Stimulated activated CD8-positive, alpha-beta memory T cell treated with anti-CD3 and anti-CD28 coated beads, Interleukin-4, amount 100 ng/mL, for 24 hours (primary cell): ENCODE measurements around the gene C16orf96.
"Not testable (repeated sequence)": the region's sequence is repeated elsewhere in the genome, so short reads cannot be mapped to it uniquely, and the experiment has no call there.

Experiments used
- DNase-seq: peaks from one replicate; pipeline ENCODE4 v3.0.0-alpha.2; 2020; ENCODE audit warnings: low read depth

Gene C16orf96

DNA sequence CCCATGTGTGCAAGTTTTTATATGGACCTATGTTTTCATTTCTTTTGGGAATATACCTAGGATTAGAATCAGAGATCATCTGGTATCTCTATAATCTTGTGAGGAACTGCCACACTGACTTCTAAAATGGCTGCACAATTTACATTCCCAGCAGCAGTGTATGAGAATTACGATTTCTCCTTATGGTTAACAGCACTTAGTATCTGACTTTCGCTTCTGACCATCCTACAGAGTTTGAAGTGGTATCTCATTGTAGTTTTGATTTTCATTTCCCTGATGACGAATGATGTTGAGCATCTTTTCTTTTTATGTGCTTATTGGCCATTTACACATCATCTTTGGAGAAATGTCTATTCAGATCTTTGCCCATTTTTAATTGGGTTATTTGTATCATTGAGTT, 10.0 kb downstream of the C16orf96 start:
- DNase-seq = no peak

DNA sequence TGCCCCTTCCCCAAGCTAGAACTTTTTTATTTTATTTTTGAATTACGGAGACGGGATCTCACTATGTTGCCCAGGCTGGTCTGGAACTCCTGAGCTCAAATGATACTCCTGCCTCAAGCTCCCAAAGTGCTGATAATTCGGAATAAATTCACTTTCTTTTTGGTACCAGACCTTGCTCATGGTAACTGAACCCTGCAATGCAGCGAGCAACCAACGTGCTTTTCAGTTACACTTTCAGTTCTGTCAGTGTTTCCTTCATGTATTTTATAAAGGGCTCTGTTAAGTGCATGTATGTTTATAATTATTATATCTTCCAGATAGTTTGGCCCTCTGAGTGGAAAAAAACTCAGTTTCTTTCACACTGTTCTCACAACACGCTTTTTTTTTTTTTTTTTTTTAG, 13.9 kb downstream of the C16orf96 start:
- no peak for DNase-seq

DNA sequence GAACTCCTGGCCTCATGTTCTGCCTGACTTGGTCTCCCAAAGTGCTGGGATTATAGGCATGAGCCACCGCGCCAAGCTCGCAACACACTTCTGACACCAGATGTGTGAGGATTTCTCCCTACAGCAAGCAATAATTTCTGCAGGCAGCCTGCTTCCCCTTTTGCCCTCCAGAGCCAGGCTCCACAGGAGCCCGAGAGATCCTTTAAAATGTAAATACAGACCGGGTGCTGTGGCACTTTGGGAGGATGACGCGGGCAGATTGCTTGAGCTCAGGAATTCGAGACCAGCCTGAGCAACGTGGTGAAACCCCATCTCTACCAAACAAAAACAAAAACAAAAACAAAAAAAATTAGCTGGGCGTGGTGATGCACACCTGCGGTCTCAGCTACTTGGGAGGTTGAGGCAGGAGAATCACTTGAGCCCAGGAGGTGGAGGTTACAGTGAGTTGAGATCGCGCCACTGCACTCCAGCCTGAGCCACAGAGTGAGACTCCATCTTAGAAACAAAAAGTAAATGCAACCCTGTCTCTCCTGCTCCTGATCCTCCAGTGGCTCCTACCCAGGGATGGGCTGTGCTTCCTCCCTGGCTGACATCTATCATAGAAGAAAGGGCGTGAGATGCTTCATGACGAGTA, 14.7 kb downstream of the C16orf96 start:
- DNase-seq = no peak

- no peak for DNase-seq
Observed at GRCh38 chr16:4572715-4573114, 16.6 kb downstream of the C16orf96 start.

- not testable (repeated sequence) for DNase-seq
Observed at GRCh38 chr16:4573926-4574325, 17.8 kb downstream of the C16orf96 start.

GRCh38 chr16:4574919-4575705, 19.0 kb downstream of the C16orf96 start:
- no peak for DNase-seq

DNA sequence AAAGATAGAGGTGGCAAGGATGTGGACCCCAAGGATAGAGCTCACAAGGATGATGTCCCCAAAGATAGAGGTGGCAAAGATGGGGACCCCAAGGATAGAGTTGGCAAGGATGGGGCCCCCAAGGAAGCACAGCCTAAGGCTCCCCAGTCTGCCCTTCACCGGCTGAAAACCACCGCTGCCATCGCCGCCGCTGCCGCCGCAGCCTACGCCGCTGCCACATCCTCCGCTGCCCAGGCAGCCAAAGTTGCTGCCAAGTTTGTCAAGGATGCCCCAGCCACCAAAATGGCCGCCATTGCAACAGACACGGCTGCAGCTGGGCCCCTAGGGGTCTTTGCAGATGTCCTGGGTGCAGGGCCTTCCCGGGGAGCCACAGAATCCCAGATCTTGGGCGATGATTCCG, 19.9 kb downstream of the C16orf96 start:
- no peak for DNase-seq

- DNase-seq = no peak
Observed at GRCh38 chr16:4578961-4579530, 22.9 kb downstream of the C16orf96 start.

- no peak for DNase-seq
Observed at GRCh38 chr16:4580250-4580649, 24.1 kb downstream of the C16orf96 start.

DNA sequence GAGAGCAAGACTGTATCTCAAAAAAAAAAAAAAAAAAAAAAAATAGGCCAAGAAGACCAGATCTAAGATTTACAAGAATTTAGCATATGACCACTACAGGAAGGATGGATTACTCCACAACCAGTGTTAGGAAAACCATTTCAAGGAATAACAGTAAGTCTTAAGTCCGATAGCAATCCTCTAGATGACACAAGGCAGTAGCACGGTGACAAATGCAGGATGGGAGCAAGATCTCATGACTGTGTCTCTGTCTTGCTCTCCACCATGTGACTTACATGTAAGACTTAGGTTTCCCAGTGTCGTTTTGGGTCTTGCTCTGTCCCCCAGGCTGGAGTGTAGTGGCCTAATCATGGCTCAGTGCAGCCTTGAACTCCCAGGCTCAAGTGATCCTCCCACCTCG, 27.8 kb downstream of the C16orf96 start:
- no peak for DNase-seq

GRCh38 chr16:4586291-4586690, 30.2 kb downstream of the C16orf96 start:
- DNase-seq = no peak

DNA sequence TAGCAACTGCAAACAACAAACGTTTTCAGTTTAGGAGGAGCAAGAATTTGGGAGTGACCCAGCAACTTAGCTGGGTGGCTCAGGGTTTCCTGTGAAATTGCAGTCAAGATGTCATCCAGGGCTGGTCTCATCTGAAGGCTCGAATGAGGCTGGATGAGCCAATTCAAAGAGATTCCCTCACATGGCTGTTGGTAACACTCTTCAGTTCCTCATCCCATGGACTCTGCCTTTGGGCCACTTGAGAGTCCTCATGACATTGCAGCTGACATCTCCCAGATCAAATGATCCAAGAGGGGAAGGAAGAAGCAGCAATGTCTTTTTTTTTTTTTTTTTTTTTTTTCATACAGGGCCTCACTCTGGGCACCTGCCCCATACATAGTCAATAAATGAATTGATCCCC, 32.2 kb downstream of the C16orf96 start:
- DNase-seq = no peak

DNA sequence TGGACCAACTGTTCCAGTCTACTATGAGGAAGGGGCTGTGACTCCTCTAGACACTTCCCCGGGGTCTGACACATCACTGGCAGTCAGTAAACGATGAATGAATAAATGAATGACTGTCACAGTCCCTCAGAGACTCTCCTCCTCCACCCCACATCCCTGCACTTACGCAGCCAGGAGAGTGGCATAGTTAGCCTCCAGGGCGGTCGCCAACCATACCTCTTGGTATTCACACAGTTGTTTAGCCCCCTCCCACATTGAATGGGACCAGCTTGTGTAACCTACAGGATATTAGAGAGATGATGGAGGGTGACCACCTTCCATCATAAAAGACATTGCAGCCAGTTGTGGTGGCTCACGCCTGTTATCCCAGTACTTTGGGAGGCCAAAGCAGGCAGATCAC, 32.8 kb downstream of the C16orf96 start:
- no peak for DNase-seq

- no peak for DNase-seq
Observed at GRCh38 chr16:4591191-4591590, 35.1 kb downstream of the C16orf96 start.

DNA sequence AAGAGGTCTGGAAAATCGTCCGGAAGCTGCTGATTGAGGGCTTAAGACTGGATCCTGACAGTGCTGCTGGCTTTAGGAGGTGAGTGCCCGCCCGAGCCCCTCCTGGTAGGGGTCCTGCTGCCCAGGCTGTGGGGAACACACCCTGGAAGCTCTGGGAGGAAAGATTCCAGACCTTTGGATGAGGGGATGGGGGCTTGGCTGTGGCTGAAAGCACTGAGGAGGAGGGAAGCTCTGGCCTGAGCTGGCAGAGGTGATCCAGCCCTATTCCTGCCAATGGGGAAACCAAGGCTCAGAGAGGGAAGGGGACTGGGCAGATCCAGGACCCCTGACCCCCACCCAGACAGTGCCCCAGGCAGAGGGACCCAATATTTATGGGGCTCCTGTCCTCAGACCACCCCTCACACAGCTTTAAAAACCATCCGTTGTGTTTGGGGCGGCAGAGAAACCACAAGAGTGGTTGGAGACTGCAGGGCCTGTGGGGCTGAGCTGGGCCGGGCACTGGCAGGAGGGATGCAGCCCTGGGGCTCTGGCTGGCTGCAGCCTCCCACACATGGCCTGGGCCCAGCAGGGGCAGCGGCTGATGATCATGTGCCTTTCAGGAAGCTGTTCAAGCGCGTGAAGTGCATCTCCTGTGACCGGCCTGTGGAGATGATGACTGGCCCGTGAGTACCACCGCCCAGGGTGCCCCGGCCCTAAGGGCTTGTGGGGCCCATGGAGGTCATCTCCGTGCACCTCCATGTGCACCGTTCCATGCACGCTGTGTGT, 35.7 kb downstream of the C16orf96 start:
- DNase-seq = no peak

- no peak for DNase-seq
Observed at GRCh38 chr16:4593086-4593485, 36.9 kb downstream of the C16orf96 start.

- no peak for DNase-seq
Observed at GRCh38 chr16:4594433-4595410, 38.6 kb downstream of the C16orf96 start.

DNA sequence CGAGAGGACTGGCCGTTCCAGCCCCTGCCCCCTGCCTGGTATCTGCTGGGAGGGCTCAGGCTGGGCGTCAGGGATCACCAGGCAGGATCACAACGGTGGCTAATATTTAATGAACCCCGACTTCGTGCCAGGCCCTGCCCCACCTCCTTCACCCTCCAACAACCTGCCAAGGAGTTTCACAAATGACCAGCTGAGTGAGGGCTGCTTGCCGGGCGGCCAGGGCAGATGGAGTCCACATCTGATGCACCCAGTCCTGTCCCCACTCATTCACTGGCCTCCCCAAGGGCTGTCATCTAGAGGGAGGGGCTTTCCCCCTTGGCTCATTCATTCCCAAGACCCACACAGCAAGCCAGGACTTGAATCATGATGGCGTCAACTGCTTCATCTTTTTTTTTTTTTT, 41.0 kb downstream of the C16orf96 start:
- no peak for DNase-seq

GRCh38 chr16:4599037-4599436, 42.9 kb downstream of the C16orf96 start:
- DNase-seq = no peak

- DNase-seq = no peak
Observed at GRCh38 chr16:4599545-4599944, 43.4 kb downstream of the C16orf96 start.

- no peak for DNase-seq
Observed at GRCh38 chr16:4601036-4601863, 45.1 kb downstream of the C16orf96 start.
